HCT116 (cell line): Measurements from ENCODE around the gene TMEM198. TPM values are rescaled to one million over a fixed set of nuclear protein-coding genes. Genes with fewer than 3 reads are reported as not detected.
A peak's percentile ranks its signal among the peaks of the same experiment; 100 is the strongest.

Experiments used
- ATAC-seq: fragments of 200-7000 bp; cut with Tn5 transposase; 2 replicates; pipeline ENCODE4 v1.9.1; 2020; ENCODE audit warnings: mild to moderate bottlenecking, moderate library complexity
- BruUV-seq: library from RNA; stranded (reverse); fragments of 400-500 nt; replicated peaks from 2 replicates; lab custom pipeline; 2021; lab: Mats Ljungman, UMichigan
- CTCF ChIA-PET: fragments of 300-600 bp; sonication (Branson Sonifier 250); formaldehyde crosslinking; loops from one replicate; lab custom pipeline; 2021; ENCODE audit warnings: antibody characterized with exemption; lab: Charles Lee
- POLR2A ChIA-PET: fragments of 300-600, 350-600 bp; sonication (Branson Sonifier 250); formaldehyde crosslinking; loops from one replicate; lab custom pipeline; 2021; ENCODE audit warnings: antibody characterized with exemption; lab: Charles Lee
- RAD21 ChIA-PET, 2 experiments: fragments of 300-600 bp; sonication (Branson Sonifier 250); formaldehyde crosslinking; loops; one replicate each; lab custom pipeline; 2023; ENCODE audit warnings: low total read pairs in 2 of 2; ENCODE audit not compliant: uncharacterized antibody in 2 of 2, unreplicated experiment in 2 of 2, low non-redundant PET in 1 of 2; lab: Charles Lee
- DNase-seq: peaks from one replicate; pipeline ENCODE4 v3.0.0-alpha.2; 2010; ENCODE audit warnings: low read depth, low spot score
- H2AFZ ChIP-seq: fragments of 200-600 bp; shearing (Covaris generic), sonication (generic); 2 replicates; pipeline ENCODE4 v1.6.1; 2017; ENCODE audit warnings: low read depth, mixed run types, mixed read lengths, antibody characterized with exemption, low read length; ENCODE audit not compliant: poor library complexity, severe bottlenecking
- H3K27ac ChIP-seq: 2 replicates; pipeline ENCODE4 v1.5.1; 2012; ENCODE audit warnings: low read depth, low read length
- H3K27me3 ChIP-seq: fragments of 200-600 bp; sonication (generic); 2 replicates; pipeline ENCODE4 v1.6.1; 2016; ENCODE audit warnings: mixed run types, low read length, mixed read lengths; ENCODE audit not compliant: insufficient read depth
- H3K36me3 ChIP-seq, 2 experiments: fragments of 200-500 bp in 1 of 2; fragments of 200-600 bp in 1 of 2; sonication (Bioruptor generic) in 1 of 2; sonication (generic) in 1 of 2; 2 replicates each; pipeline versions ENCODE4 v1.5.1 to v1.6.1; 2014 to 2016; ENCODE audit warnings: low read length in 2 of 2, inconsistent platforms in 1 of 2, mixed read lengths in 1 of 2, mixed run types in 1 of 2; ENCODE audit not compliant: insufficient read depth in 2 of 2, control insufficient read depth in 1 of 2
- H3K4me1 ChIP-seq, 2 experiments: fragments of 200-600 bp in 1 of 2; sonication (generic) in 1 of 2; 2 replicates each; pipeline versions ENCODE4 v1.5.1 to v1.6.1; 2012 to 2017; ENCODE audit warnings: low read length in 2 of 2, inconsistent platforms in 1 of 2, mild to moderate bottlenecking in 1 of 2, mixed read lengths in 1 of 2, mixed run types in 1 of 2, moderate library complexity in 1 of 2; ENCODE audit not compliant: insufficient read depth in 2 of 2, control insufficient read depth in 1 of 2
- H3K4me2 ChIP-seq: fragments of 200-600 bp; sonication (generic); 2 replicates; pipeline ENCODE4 v1.6.1; 2017; ENCODE audit warnings: mixed run types, low read length, mixed read lengths
- H3K4me3 ChIP-seq, 2 experiments: fragments of 200-600 bp in 1 of 2; sonication (generic) in 1 of 2; replicated peaks in 1 of 2; 2 replicates each; pipeline ENCODE4 v1.5.1; 2011 to 2016; ENCODE audit warnings: low read length in 2 of 2, control low read depth in 1 of 2, low read depth in 1 of 2, mild to moderate bottlenecking in 1 of 2, mixed read lengths in 1 of 2, mixed run types in 1 of 2
- H3K79me2 ChIP-seq: fragments of 200-600 bp; sonication (generic); 2 replicates; pipeline ENCODE4 v1.6.1; 2017; ENCODE audit warnings: mild to moderate bottlenecking, mixed run types, low read length, moderate library complexity, mixed read lengths; ENCODE audit not compliant: insufficient read depth
- H3K9ac ChIP-seq: fragments of 200-600 bp; sonication (generic); 2 replicates; pipeline ENCODE4 v1.6.1; 2016; ENCODE audit warnings: low read length, mixed read lengths
- H3K9me2 ChIP-seq: fragments of 200-600 bp; sonication (generic), shearing (Covaris generic); 2 replicates; pipeline ENCODE4 v1.6.1; 2017; ENCODE audit warnings: mixed run types, mild to moderate bottlenecking, moderate library complexity; ENCODE audit not compliant: insufficient read depth
- H3K9me3 ChIP-seq, 2 experiments: fragments of 200-500 bp in 1 of 2; fragments of 200-600 bp in 1 of 2; sonication (Bioruptor generic) in 1 of 2; sonication (generic) in 1 of 2; 2 replicates each; pipeline ENCODE4 v1.6.1; 2014 to 2017; ENCODE audit warnings: low read length in 2 of 2, mixed read lengths in 2 of 2, inconsistent platforms in 1 of 2, low read depth in 1 of 2, mild to moderate bottlenecking in 1 of 2, mixed run types in 1 of 2, moderate library complexity in 1 of 2; ENCODE audit not compliant: control insufficient read depth in 1 of 2, insufficient read depth in 1 of 2
- H4K20me1 ChIP-seq: fragments of 200-600 bp; sonication (generic), shearing (Covaris generic); 2 replicates; pipeline ENCODE4 v1.6.1; 2017; ENCODE audit warnings: mixed run types, mild to moderate bottlenecking, moderate library complexity; ENCODE audit not compliant: insufficient read depth
- ATF3 ChIP-seq: IDR thresholded peaks from 2 replicates; pipeline ENCODE4 v1.6.1; 2012
- CBX3 ChIP-seq: IDR thresholded peaks from 2 replicates; pipeline ENCODE4 v1.6.1; 2012; ENCODE audit warnings: low read depth
- CTCF ChIP-seq, 3 experiments: fragments of 200-600 bp in 1 of 3; sonication (generic) in 1 of 3; IDR thresholded peaks in 2 of 3; conservative IDR thresholded peaks in 1 of 3; 2 replicates each; pipeline ENCODE4 v1.5.1; 2012 to 2017; ENCODE audit warnings: low read depth in 2 of 3, low read length in 2 of 3, antibody characterized with exemption in 1 of 3, borderline replicate concordance in 1 of 3, control low read depth in 1 of 3, mild to moderate bottlenecking in 1 of 3, mixed read lengths in 1 of 3, mixed run types in 1 of 3, moderate library complexity in 1 of 3; ENCODE audit not compliant: insufficient read depth in 1 of 3
- EZH2 ChIP-seq: fragments of 200-600 bp; sonication (generic); IDR thresholded peaks from 2 replicates; pipeline ENCODE4 v1.6.1; 2017; ENCODE audit warnings: antibody characterized with exemption, mixed run types
- FOSL1 ChIP-seq: IDR thresholded peaks from 2 replicates; pipeline ENCODE4 v1.6.1; 2012; ENCODE audit warnings: low read depth
- MAX ChIP-seq: IDR thresholded peaks from 2 replicates; pipeline ENCODE4 v1.6.1; 2012
- POLR2A ChIP-seq: IDR thresholded peaks from 2 replicates; pipeline ENCODE4 v1.7.0; 2011; ENCODE audit warnings: borderline replicate concordance; ENCODE audit not compliant: insufficient read depth, insufficient read length; ENCODE audit errors: extremely low read depth
- ZBTB33 ChIP-seq: IDR thresholded peaks from 2 replicates; pipeline ENCODE4 v1.6.1; 2011; ENCODE audit warnings: mild to moderate bottlenecking, low read length, moderate library complexity; ENCODE audit not compliant: insufficient replicate concordance; ENCODE audit errors: extremely low read depth
- ZFX ChIP-seq: fragments of 450-650 bp; IDR thresholded peaks from 2 replicates; pipeline ENCODE4 v1.6.1; 2017
- intact Hi-C: fragments of 100-400 bp; cut with micrococcal nuclease; formaldehyde crosslinking; loops from 2 replicates; pipeline ENCODE4 v1.10.0; 2022
- total RNA-seq: library from RNA; stranded (reverse); gene quantifications from one replicate; pipeline ENCODE4 v1.2.1, GENCODE V29; 2021; ENCODE audit not compliant: unreplicated experiment

Gene TMEM198
- total RNA-seq, 1 experiment from 2014 or later: 2.1 TPM

- BruUV-seq: no TSS peak
- ATAC-seq (peak; percentile 30), DNase-seq (peak; percentile 64)
- H3K27me3 ChIP-seq: no peaks in the 10 kb centered on the region
- H4K20me1 ChIP-seq: no peaks in the 10 kb centered on the region
- H3K27ac ChIP-seq: peak overlapping the region; percentile 25; the same call in 1 of the 2 replicates
- peaks cover 14% of the 10 kb centered on the region for H3K79me2 ChIP-seq
- no peak overlapping the region for H3K9ac ChIP-seq
- no peaks in the 10 kb centered on the region for H3K9me3 ChIP-seq
- H3K9me2 ChIP-seq: no peaks in the 10 kb centered on the region
- intact Hi-C loops: loop anchor here (1.0 to 2.0 kb wide), 2 partner anchors 19 to 35 kb away; no protein-coding TSS in a partner anchor
- peak overlapping the region; percentile 45 for H3K4me2 ChIP-seq
- no peaks in the 10 kb centered on the region for H3K36me3 ChIP-seq
- peaks cover 24 to 39% of the 10 kb centered on the region in 2 experiments for H3K4me1 ChIP-seq
- H3K4me3 ChIP-seq: no peak overlapping the region
- ChIA-PET CTCF (interaction anchor here (0.5 to 4.2 kb wide), 30 partner anchors 9 to 232 kb away, joined by 3 to 103 read pairs (median 4); partner anchors contain the start of genes DNPEP and STK11IP), RAD21 (interaction anchor here (1.0 to 1.5 kb wide), 3 partner anchors 26 to 34 kb away, joined by 3 to 18 read pairs (median 12); no protein-coding TSS in a partner anchor), POLR2A (interaction anchor here (1.0 kb wide), 1 partner anchor 34 kb away, joined by 9 read pairs; no protein-coding TSS in a partner anchor)
- TF ChIP-seq MAX (no peak), CTCF (IDR thresholded peaks at IDR 0.05 in 2 of 3, conservative IDR thresholded peaks at IDR 0.05 in 1 of 3; ENCODE audit: borderline replicate concordance in 1 of 3, insufficient read depth in 1 of 3, low read depth in 2 of 3, low read length in 2 of 3) (peak in 2 of 3 experiments; percentile 69 to 72; a peak in 4 of 6 replicates)
- H2AFZ ChIP-seq: no peak overlapping the region
These were observed 48.2 kb upstream of the TMEM198 start for GRCh38 chr2:219495531-219496122.

GRCh38 chr2:219496247-219496824 lies 47.5 kb upstream of the TMEM198 start:
- BruUV-seq: no TSS peak
- ATAC-seq (no peak), DNase-seq (no peak)
- H2AFZ ChIP-seq: no peak overlapping the region
- H3K27ac ChIP-seq: peak overlapping the region; percentile 35; the same call in 1 of the 2 replicates
- H3K9me2 ChIP-seq: no peaks in the 10 kb centered on the region
- H3K36me3 ChIP-seq: no peaks in the 10 kb centered on the region
- no peak overlapping the region for H3K4me2 ChIP-seq
- H3K9ac ChIP-seq: no peak overlapping the region
- H3K79me2 ChIP-seq: peaks cover 14% of the 10 kb centered on the region
- peaks cover 24 to 41% of the 10 kb centered on the region in 2 experiments for H3K4me1 ChIP-seq
- intact Hi-C loops: no loop called here
- RAD21 ChIA-PET: no interaction called here
- CTCF ChIA-PET: interaction anchor here (0.8 to 5.2 kb wide), 10 partner anchors 9 to 93 kb away, joined by 3 to 103 read pairs (median 8); no protein-coding TSS in a partner anchor
- no peaks in the 10 kb centered on the region for H4K20me1 ChIP-seq
- H3K9me3 ChIP-seq: no peaks in the 10 kb centered on the region
- POLR2A ChIA-PET: no interaction called here
- no peak overlapping the region for H3K4me3 ChIP-seq
- no peaks in the 10 kb centered on the region for H3K27me3 ChIP-seq
- TF ChIP-seq FOSL1 (no peak), ATF3 (no peak), CTCF (IDR thresholded peaks at IDR 0.05 in 2 of 3, conservative IDR thresholded peaks at IDR 0.05 in 1 of 3; ENCODE audit: borderline replicate concordance in 1 of 3, insufficient read depth in 1 of 3, low read depth in 2 of 3, low read length in 2 of 3) (no peak), POLR2A (no peak), EZH2 (no peak), ZFX (no peak), ZBTB33 (no peak), CBX3 (no peak)
